H9 (cell line): ENCODE data around the gene GABBR2. TPM values are rescaled to one million over a fixed set of nuclear protein-coding genes. Genes with fewer than 3 reads are reported as not detected.

Experiments
- DNase-seq: peaks from one replicate; pipeline ENCODE4 v3.0.0-alpha.2; 2017
- H2AFZ ChIP-seq: one replicate; pipeline ENCODE4 v1.6.1; 2013; ENCODE audit warnings: mild to moderate bottlenecking, low read length, control low read depth, moderate library complexity
- H2AK5ac ChIP-seq: 2 replicates; pipeline ENCODE4 v1.6.1; 2013; ENCODE audit warnings: low read length, control low read depth, mixed read lengths; ENCODE audit not compliant: insufficient read length
- H2BK120ac ChIP-seq: one replicate; pipeline ENCODE4 v1.6.1; 2013; ENCODE audit warnings: low read depth, mild to moderate bottlenecking, low read length, control low read depth, inconsistent platforms; ENCODE audit not compliant: poor library complexity, severe bottlenecking
- H2BK12ac ChIP-seq: 2 replicates; pipeline ENCODE4 v1.6.1; 2013; ENCODE audit warnings: low read length, control low read depth, mixed read lengths, low read depth; ENCODE audit not compliant: insufficient read length
- H2BK15ac ChIP-seq: 2 replicates; pipeline ENCODE4 v1.6.1; 2013; ENCODE audit warnings: low read depth, low read length, control low read depth
- H2BK20ac ChIP-seq: one replicate; pipeline ENCODE4 v1.6.1; 2013; ENCODE audit warnings: low read depth, mild to moderate bottlenecking, low read length, control low read depth, inconsistent platforms; ENCODE audit not compliant: poor library complexity, severe bottlenecking
- H2BK5ac ChIP-seq: 2 replicates; pipeline ENCODE4 v1.6.1; 2013; ENCODE audit warnings: low read length, control low read depth, mixed read lengths; ENCODE audit not compliant: insufficient read length
- H3K14ac ChIP-seq: 2 replicates; pipeline ENCODE4 v1.6.1; 2013; ENCODE audit warnings: low read length, control low read depth; ENCODE audit not compliant: insufficient read depth
- H3K18ac ChIP-seq: 2 replicates; pipeline ENCODE4 v1.6.1; 2013; ENCODE audit warnings: low read depth, mild to moderate bottlenecking, mixed read lengths, low read length, control low read depth; ENCODE audit not compliant: insufficient read length
- H3K23ac ChIP-seq: 2 replicates; pipeline ENCODE4 v1.6.1; 2013; ENCODE audit warnings: low read length, control low read depth, mixed read lengths, low read depth; ENCODE audit not compliant: insufficient read length
- H3K23me2 ChIP-seq: 2 replicates; pipeline ENCODE4 v1.6.1; 2013; ENCODE audit warnings: low read depth, mild to moderate bottlenecking, mixed read lengths, low read length, control low read depth; ENCODE audit not compliant: insufficient read length, poor library complexity, severe bottlenecking
- H3K27ac ChIP-seq: 2 replicates; pipeline ENCODE4 v1.5.1; 2013; ENCODE audit warnings: low read length, control low read depth, mixed read lengths, low read depth; ENCODE audit not compliant: insufficient read length
- H3K27me3 ChIP-seq: 2 replicates; pipeline ENCODE4 v1.6.1; 2013; ENCODE audit warnings: low read length, control low read depth, inconsistent platforms; ENCODE audit not compliant: insufficient read depth
- H3K4ac ChIP-seq: 2 replicates; pipeline ENCODE4 v1.6.1; 2013; ENCODE audit warnings: low read depth, mild to moderate bottlenecking, control low read depth, inconsistent platforms, low read length, moderate library complexity
- H3K4me1 ChIP-seq: 2 replicates; pipeline ENCODE4 v1.6.1; 2013; ENCODE audit warnings: low read length, control low read depth, inconsistent platforms; ENCODE audit not compliant: insufficient read depth
- H3K4me2 ChIP-seq: 2 replicates; pipeline ENCODE4 v1.6.1; 2013; ENCODE audit warnings: low read length, control low read depth, mixed read lengths; ENCODE audit not compliant: insufficient read length, insufficient read depth
- H3K56ac ChIP-seq: 2 replicates; pipeline ENCODE4 v1.6.1; 2013; ENCODE audit warnings: low read depth, mild to moderate bottlenecking, mixed read lengths, low read length, control low read depth; ENCODE audit not compliant: insufficient read length
- H3K79me1 ChIP-seq: 2 replicates; pipeline ENCODE4 v1.6.1; 2013; ENCODE audit warnings: low read depth, mild to moderate bottlenecking, moderate library complexity, low read length, control low read depth, inconsistent platforms; ENCODE audit not compliant: insufficient read depth, poor library complexity, severe bottlenecking
- H3K79me2 ChIP-seq: 2 replicates; pipeline ENCODE4 v1.6.1; 2013; ENCODE audit warnings: low read length, control low read depth, inconsistent platforms; ENCODE audit not compliant: insufficient read depth
- H3K9ac ChIP-seq: 2 replicates; pipeline ENCODE4 v1.6.1; 2013; ENCODE audit warnings: low read length, control low read depth, mixed read lengths; ENCODE audit not compliant: insufficient read length; ENCODE audit errors: extremely low read depth
- H3K9me3 ChIP-seq: one replicate; pipeline ENCODE4 v1.6.1; 2013; ENCODE audit warnings: low read depth, low read length, inconsistent platforms; ENCODE audit not compliant: control insufficient read depth
- H3T11ph ChIP-seq: one replicate; pipeline ENCODE4 v1.6.1; 2013; ENCODE audit warnings: mild to moderate bottlenecking, low read length, control low read depth, inconsistent platforms
- H4K20me1 ChIP-seq: one replicate; pipeline ENCODE4 v1.6.1; 2013; ENCODE audit not compliant: control insufficient read depth, insufficient read length, insufficient read depth
- H4K5ac ChIP-seq: 2 replicates; pipeline ENCODE4 v1.6.1; 2013; ENCODE audit warnings: low read depth, mild to moderate bottlenecking, mixed read lengths, low read length, control low read depth; ENCODE audit not compliant: insufficient read length
- H4K8ac ChIP-seq: replicated peaks from 2 replicates; pipeline ENCODE4 v1.6.1; 2013; ENCODE audit warnings: low read length, control low read depth, mixed read lengths, low read depth; ENCODE audit not compliant: insufficient read length
- H4K91ac ChIP-seq: 2 replicates; pipeline ENCODE4 v1.6.1; 2013; ENCODE audit warnings: low read depth, mild to moderate bottlenecking, moderate library complexity, mixed read lengths, low read length, control low read depth; ENCODE audit not compliant: insufficient read length
- H3K27ac Mint-ChIP-seq, 3 experiments: 2 replicates in 2 of 3; 3 replicates in 1 of 3; pipeline ENCODE4 v1.8.0; 2020 to 2021; ENCODE audit warnings: mixed read lengths in 3 of 3, mild to moderate bottlenecking in 1 of 3, moderate library complexity in 1 of 3
- H3K27me3 Mint-ChIP-seq: 2 replicates; pipeline ENCODE4 v1.8.0; 2021; ENCODE audit warnings: low read depth, mild to moderate bottlenecking, moderate library complexity, mixed read lengths
- H3K36me3 Mint-ChIP-seq, 3 experiments: 2 replicates in 2 of 3; 3 replicates in 1 of 3; pipeline ENCODE4 v1.8.0; 2020 to 2021; ENCODE audit warnings: low read depth in 3 of 3, mixed read lengths in 3 of 3; ENCODE audit not compliant: insufficient read depth in 1 of 3
- H3K4me1 Mint-ChIP-seq, 2 experiments: 2 replicates each; pipeline ENCODE4 v1.8.0; 2020; ENCODE audit warnings: mixed read lengths in 2 of 2
- H3K4me3 Mint-ChIP-seq, 2 experiments: 2 replicates in 1 of 2; 3 replicates in 1 of 2; pipeline ENCODE4 v1.8.0; 2020 to 2021; ENCODE audit warnings: mild to moderate bottlenecking in 2 of 2, mixed read lengths in 2 of 2, moderate library complexity in 1 of 2
- H3K9me3 Mint-ChIP-seq, 2 experiments: 2 replicates in 1 of 2; 3 replicates in 1 of 2; pipeline ENCODE4 v1.8.0; 2020; ENCODE audit warnings: mild to moderate bottlenecking in 2 of 2, mixed read lengths in 2 of 2, moderate library complexity in 1 of 2
- WGBS: extraction: QIAGEN DNeasy Blood & Tissue Kit; methylation state at CpG from one replicate; pipeline ENCODE4 v1.1.7; 2013; ENCODE audit warnings: missing lambda C conversion rate, low lambda C conversion rate, mixed read lengths; ENCODE audit not compliant: insufficient read length; ENCODE audit errors: extremely low coverage; 5-methylcytosine and 5-hydroxymethylcytosine counted together
- total RNA-seq: library from RNA; stranded (reverse); gene quantifications from 2 replicates; pipeline ENCODE4 v1.2.1, GENCODE V29; 2021
- TF ChIP-seq, protein P1 (sequence below): fragments of 200-600 bp; sonication (generic); conservative IDR thresholded peaks from 3 replicates; pipeline ENCODE4 v1.8.0; 2021; ENCODE audit warnings: antibody characterized with exemption, mild to moderate bottlenecking

GABBR2 gene
- total RNA-seq, 1 experiment from 2014 or later: 0.66 TPM

DNA sequence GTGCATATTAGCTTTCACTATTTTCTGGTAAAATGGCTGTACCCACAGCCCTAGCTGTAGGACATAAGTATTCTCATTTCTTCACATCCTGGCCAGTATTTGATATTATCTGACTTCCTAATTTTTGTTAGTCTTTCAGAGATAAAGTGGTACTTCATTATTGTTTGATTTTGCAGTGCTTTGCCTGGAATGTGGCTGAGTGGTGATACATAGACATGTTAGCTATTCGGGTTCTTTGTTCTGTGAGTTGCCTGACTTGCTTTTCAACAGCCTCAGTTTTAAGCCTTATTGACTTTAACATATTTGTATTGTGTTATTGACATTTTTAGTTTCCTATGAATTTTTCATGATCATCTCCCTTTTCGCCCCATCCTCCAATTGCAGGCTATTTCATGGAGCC lies 161.1 kb downstream of the GABBR2 start:
- H3K14ac ChIP-seq: no peak overlapping the region
- H4K20me1 ChIP-seq: no peaks in the 10 kb centered on the region
- H3T11ph ChIP-seq: no peak overlapping the region
- H3K4ac ChIP-seq: no peak overlapping the region
- H3K79me1 ChIP-seq: no peaks in the 10 kb centered on the region
- H2AK5ac ChIP-seq: no peak overlapping the region
- H4K5ac ChIP-seq: no peak overlapping the region
- H3K56ac ChIP-seq: no peak overlapping the region
- H3K23me2 ChIP-seq: no peaks in the 10 kb centered on the region
- H2BK12ac ChIP-seq: no peak overlapping the region
- H3K18ac ChIP-seq: no peak overlapping the region
- H2BK5ac ChIP-seq: no peak overlapping the region
- TF ChIP-seq, protein P1, sequence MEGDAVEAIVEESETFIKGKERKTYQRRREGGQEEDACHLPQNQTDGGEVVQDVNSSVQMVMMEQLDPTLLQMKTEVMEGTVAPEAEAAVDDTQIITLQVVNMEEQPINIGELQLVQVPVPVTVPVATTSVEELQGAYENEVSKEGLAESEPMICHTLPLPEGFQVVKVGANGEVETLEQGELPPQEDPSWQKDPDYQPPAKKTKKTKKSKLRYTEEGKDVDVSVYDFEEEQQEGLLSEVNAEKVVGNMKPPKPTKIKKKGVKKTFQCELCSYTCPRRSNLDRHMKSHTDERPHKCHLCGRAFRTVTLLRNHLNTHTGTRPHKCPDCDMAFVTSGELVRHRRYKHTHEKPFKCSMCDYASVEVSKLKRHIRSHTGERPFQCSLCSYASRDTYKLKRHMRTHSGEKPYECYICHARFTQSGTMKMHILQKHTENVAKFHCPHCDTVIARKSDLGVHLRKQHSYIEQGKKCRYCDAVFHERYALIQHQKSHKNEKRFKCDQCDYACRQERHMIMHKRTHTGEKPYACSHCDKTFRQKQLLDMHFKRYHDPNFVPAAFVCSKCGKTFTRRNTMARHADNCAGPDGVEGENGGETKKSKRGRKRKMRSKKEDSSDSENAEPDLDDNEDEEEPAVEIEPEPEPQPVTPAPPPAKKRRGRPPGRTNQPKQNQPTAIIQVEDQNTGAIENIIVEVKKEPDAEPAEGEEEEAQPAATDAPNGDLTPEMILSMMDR: no peak
- no peak overlapping the region for H3K4me3 Mint-ChIP-seq
- WGBS: no CpG with 5 or more reads among the region's 2 CpGs
- H3K79me2 ChIP-seq: no peaks in the 10 kb centered on the region; the same call in 1 of the 2 replicates
- no peak for DNase-seq
- no peaks in the 10 kb centered on the region for H3K27me3 ChIP-seq
- no peak overlapping the region for H4K8ac ChIP-seq
- no peak overlapping the region for H3K9ac ChIP-seq
- H3K27me3 Mint-ChIP-seq: peaks cover 5% of the 10 kb centered on the region
- H2AFZ ChIP-seq: no peak overlapping the region
- H3K4me2 ChIP-seq: no peak overlapping the region
- H2BK120ac ChIP-seq: no peak overlapping the region
- H3K9me3 ChIP-seq: no peaks in the 10 kb centered on the region
- H3K27ac Mint-ChIP-seq: no peak overlapping the region
- no peak overlapping the region for H2BK20ac ChIP-seq
- H3K4me1 Mint-ChIP-seq: peaks cover 5 to 6% of the 10 kb centered on the region in 2 experiments; a peak in 3 of 4 replicates
- no peak overlapping the region for H3K27ac ChIP-seq
- no peak overlapping the region for H4K91ac ChIP-seq
- no peak overlapping the region for H2BK15ac ChIP-seq
- H3K36me3 Mint-ChIP-seq: no peaks in the 10 kb centered on the region
- no peaks in the 10 kb centered on the region for H3K4me1 ChIP-seq
- H3K23ac ChIP-seq: no peak overlapping the region
- H3K9me3 Mint-ChIP-seq: no peaks in the 10 kb centered on the region
